ENCODE measurements around the gene INTS6.

DNA sequence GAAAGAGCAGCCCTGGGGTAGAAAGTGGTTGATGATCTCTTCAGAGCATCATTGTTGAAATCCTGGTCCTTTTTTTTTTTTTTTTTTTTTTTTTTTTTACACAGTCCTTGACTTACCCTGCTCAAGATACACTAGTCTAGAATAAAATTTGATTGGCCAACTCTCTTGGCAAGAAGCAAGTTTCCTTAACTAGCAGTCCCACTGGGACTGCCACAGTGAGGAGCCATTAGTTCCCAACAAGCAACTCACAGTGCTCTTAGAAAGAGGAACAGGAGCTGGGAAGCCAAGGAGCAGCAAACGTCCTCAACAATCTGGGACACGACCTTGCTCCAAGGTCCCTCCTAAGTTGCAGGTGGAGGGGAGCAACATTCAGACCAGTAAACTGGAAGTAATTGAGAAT, 47.9 kb upstream of the INTS6 start:
- TF ChIP-seq, protein P1, sequence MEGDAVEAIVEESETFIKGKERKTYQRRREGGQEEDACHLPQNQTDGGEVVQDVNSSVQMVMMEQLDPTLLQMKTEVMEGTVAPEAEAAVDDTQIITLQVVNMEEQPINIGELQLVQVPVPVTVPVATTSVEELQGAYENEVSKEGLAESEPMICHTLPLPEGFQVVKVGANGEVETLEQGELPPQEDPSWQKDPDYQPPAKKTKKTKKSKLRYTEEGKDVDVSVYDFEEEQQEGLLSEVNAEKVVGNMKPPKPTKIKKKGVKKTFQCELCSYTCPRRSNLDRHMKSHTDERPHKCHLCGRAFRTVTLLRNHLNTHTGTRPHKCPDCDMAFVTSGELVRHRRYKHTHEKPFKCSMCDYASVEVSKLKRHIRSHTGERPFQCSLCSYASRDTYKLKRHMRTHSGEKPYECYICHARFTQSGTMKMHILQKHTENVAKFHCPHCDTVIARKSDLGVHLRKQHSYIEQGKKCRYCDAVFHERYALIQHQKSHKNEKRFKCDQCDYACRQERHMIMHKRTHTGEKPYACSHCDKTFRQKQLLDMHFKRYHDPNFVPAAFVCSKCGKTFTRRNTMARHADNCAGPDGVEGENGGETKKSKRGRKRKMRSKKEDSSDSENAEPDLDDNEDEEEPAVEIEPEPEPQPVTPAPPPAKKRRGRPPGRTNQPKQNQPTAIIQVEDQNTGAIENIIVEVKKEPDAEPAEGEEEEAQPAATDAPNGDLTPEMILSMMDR (IDR thresholded peaks at IDR 0.05 in 4 of 5, conservative IDR thresholded peaks at IDR 0.05 in 1 of 5) = no peak
- TF ChIP-seq POLR2A (IDR thresholded peaks at IDR 0.05) = no peak
